ENCODE data around the gene ASTN2. TPM values are rescaled to one million over a fixed set of nuclear protein-coding genes. Genes with fewer than 3 reads are reported as not detected.
A peak's percentile ranks its signal among the peaks of the same experiment; 100 is the strongest.

ASTN2 gene
- total RNA-seq, 4 donors from 2014 or later, result 0.94 to 5.6 (median 3.7) TPM

DNA sequence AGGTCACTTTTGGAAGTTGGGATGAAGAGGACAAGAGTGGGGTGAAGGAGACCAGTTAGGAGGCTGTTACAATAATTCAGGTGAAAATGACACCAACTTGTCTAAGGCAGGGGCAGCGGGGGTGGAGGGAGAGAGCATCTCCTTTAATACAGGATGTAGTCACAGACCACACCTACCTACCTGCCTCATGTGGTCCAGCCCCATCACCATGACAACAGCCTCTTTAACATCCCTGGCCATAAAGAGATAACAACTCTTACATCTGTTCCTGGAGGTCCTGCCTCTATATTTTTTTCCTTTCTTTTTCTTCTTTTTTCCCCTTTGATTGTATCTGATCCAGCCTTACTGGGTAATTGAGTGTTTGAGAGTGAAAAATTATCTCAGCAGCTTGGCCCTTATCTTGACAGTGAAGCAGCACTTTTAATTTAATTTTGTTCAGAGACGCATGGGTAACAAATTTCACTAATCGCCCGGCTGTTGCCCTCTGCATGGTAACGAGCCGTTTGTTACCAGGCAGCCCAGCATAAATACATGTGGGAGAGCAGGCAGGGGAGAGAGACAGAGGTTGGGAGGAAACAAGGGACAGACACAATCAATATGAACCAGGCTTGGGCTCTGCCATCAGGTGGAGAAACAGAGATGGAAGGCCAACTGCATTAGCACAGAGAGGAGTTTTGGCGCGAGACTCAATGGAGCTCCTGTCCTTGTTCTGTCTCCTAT, 338.1 kb downstream of the ASTN2 start:
- TF ChIP-seq, protein P1, sequence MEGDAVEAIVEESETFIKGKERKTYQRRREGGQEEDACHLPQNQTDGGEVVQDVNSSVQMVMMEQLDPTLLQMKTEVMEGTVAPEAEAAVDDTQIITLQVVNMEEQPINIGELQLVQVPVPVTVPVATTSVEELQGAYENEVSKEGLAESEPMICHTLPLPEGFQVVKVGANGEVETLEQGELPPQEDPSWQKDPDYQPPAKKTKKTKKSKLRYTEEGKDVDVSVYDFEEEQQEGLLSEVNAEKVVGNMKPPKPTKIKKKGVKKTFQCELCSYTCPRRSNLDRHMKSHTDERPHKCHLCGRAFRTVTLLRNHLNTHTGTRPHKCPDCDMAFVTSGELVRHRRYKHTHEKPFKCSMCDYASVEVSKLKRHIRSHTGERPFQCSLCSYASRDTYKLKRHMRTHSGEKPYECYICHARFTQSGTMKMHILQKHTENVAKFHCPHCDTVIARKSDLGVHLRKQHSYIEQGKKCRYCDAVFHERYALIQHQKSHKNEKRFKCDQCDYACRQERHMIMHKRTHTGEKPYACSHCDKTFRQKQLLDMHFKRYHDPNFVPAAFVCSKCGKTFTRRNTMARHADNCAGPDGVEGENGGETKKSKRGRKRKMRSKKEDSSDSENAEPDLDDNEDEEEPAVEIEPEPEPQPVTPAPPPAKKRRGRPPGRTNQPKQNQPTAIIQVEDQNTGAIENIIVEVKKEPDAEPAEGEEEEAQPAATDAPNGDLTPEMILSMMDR (IDR thresholded peaks at IDR 0.05), result no peak
- TF ChIP-seq POLR2A (IDR thresholded peaks at IDR 0.05), result no peak

DNA sequence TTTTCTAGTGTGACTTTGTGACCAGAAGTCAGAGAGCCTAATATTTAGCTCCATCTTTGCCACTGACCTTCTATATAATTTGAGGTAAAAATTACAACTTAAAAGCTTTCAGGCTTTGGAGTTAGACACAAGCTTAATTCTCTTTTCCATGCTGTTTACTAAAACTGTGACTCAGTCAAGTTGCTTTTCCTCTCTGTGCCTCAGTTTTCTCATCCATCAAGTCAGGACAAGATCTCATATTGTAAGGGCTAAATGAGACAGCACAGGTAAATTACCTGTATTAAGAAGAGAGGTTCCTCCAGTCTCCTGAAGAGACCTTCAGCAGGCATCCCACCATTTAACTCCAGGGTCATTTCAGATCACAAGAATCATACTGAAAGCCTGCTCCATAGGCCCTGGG, 339.2 kb downstream of the ASTN2 start:
- H3K9me3 ChIP-seq, result no peaks in the 10 kb centered on the region
- TF ChIP-seq POLR2A (IDR thresholded peaks at IDR 0.05), result no peak
- TF ChIP-seq, protein P1 (IDR thresholded peaks at IDR 0.05), result no peak

More for the DNA sequence above, 338.1 kb downstream of the ASTN2 start:
- WGBS, 2 donors, result 79 to 81% methylated on average over 8 of the region's 8 CpGs
- no peak for DNase-seq
- H3K36me3 ChIP-seq, result no peaks in the 10 kb centered on the region
- no peaks in the 10 kb centered on the region for H3K9me3 ChIP-seq
- H3K27ac ChIP-seq, result no peak overlapping the region
- no peaks in the 10 kb centered on the region for H3K27me3 ChIP-seq
- H3K4me3 ChIP-seq (replicated peaks in 1 of 3), result no peak overlapping the region
- H3K4me1 ChIP-seq, result no peaks in the 10 kb centered on the region
- intact Hi-C loops (cut with DNase I), result no loop called here

DNA sequence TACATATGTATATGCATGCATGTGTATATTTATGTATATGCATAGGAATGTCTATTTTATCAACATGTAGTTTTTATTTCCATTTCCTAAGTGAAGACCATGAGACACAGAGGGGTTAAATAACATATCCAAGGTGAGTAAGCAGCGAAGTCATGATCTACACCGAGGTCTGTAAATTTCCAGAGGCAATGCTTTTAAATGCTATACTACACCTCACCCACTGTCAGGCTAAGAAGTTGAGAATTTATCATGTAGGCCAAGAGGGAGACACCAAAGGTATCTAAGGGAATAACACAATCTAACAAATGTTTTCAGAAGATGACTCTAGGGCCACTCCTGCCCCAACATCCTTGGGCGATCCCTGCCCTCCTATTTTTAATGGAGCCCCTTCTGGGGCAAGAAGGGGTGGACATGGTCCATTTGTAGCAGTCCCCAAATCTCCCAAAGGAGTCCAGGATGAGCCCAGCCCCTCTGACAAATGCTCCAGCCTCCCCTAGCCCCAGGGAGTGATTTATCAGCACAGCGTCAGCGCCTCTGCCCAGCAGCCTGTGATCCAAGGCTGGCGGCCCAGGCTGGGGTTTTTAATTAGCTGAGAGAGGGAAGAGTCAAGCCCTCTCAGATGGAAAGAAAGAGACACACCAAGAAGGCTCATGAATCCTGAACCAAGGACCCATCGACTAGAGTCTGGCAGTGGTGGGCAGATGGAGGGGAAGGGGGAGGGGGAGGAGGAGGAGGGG, 339.9 kb downstream of the ASTN2 start:
- no peaks in the 10 kb centered on the region for H3K4me1 ChIP-seq
- no peaks in the 10 kb centered on the region for H3K36me3 ChIP-seq
- no peaks in the 10 kb centered on the region for H3K27me3 ChIP-seq
- no peak overlapping the region for H3K27ac ChIP-seq
- H3K4me3 ChIP-seq (replicated peaks in 1 of 3), result no peak overlapping the region
- DNase-seq, result no peak
- intact Hi-C loops (cut with DNase I), result no loop called here
- 62 to 80% methylated on average over 7 of the region's 7 CpGs for WGBS, 2 donors
- no peak for TF ChIP-seq POLR2A (IDR thresholded peaks at IDR 0.05)
- TF ChIP-seq, protein P1 (IDR thresholded peaks at IDR 0.05), result no peak
- H3K9me3 ChIP-seq, result no peaks in the 10 kb centered on the region

More for the DNA sequence above, 339.2 kb downstream of the ASTN2 start:
- Histone ChIP-seq H3K27ac (no peak overlapping the region), H3K36me3 (no peaks in the 10 kb centered on the region), H3K27me3 (no peaks in the 10 kb centered on the region), H3K4me1 (no peaks in the 10 kb centered on the region), H3K4me3 (replicated peaks in 1 of 3) (no peak overlapping the region)
- intact Hi-C loops (cut with DNase I), result no loop called here
- DNase-seq, result no peak

DNA sequence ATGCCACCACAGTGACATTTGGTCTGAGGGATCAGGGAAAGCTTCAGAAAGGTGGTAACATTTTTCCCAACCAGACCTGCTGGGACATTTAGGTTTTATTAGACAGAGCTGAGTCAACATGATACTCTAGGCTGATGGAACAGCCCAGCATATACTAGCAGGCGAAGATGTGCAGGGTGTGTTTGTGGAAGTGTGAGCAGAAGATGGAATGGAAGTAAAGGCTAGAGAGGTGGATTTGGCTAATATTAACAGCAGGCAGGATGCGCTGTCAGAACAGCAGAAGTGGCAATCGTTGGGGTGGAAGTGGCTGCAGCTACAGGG, 340.6 kb downstream of the ASTN2 start:
- WGBS, 2 donors, result 83 to 89% methylated on average over 3 of the region's 3 CpGs
- intact Hi-C loops (cut with DNase I), result no loop called here

DNA sequence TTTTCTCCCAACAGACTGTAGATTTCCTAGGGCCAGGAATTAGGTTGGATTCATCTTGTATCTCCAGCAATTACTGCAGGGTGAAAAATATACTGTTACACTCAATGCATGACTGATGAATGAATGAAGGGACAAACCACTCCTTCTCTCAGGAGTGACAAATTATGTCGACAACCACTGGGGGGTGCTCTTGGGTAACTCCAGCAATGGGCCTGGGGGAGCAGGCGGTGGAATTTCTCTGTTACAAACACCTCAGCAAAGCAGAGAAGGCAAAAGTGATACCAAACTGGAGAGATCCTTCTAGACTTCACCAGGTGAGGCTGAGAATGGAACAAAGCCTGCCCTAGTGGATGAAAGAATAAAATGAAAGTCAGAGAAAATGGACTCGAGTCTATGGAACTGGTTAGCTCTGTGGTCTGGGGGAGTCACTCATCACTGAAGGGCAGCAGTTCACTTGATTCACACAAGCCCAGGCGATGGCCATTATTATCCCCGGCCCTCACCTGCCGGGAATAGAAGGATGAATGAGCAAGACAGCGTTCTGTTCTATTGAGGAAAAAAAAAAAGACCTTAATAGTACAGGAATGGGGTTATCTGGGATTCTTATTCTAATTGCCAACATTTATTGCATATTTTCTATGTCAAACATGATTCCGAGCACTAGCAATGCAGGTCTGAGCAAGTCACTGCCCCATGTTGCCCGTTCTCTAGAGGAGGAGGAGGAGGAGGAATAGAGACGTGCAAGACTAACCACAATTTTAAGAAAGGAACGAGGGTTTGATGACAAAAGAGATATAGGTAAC, 341.1 kb downstream of the ASTN2 start:
- TF ChIP-seq, protein P1 (IDR thresholded peaks at IDR 0.05), result peak in 4 of 6 experiments; percentile 9 to 52 (median 44)
- no peak for TF ChIP-seq POLR2A (IDR thresholded peaks at IDR 0.05)
- intact Hi-C loops (cut with DNase I), result no loop called here
- WGBS, 2 donors, result 62 to 65% methylated on average over 11 of the region's 11 CpGs
- no peak overlapping the region for H3K4me3 ChIP-seq (replicated peaks in 1 of 3)
- H3K9me3 ChIP-seq, result no peaks in the 10 kb centered on the region
- H3K27ac ChIP-seq, result no peak overlapping the region
- H3K27me3 ChIP-seq, result no peaks in the 10 kb centered on the region
- no peaks in the 10 kb centered on the region for H3K36me3 ChIP-seq
- peak; percentile 20 to 55 for DNase-seq
- no peaks in the 10 kb centered on the region for H3K4me1 ChIP-seq

More for the DNA sequence above, 340.6 kb downstream of the ASTN2 start:
- Histone ChIP-seq H3K4me1 (no peaks in the 10 kb centered on the region), H3K36me3 (no peaks in the 10 kb centered on the region), H3K4me3 (replicated peaks in 1 of 3) (no peak overlapping the region), H3K27ac (no peak overlapping the region), H3K27me3 (no peaks in the 10 kb centered on the region), H3K9me3 (no peaks in the 10 kb centered on the region)
- DNase-seq, result no peak
- TF ChIP-seq POLR2A (IDR thresholded peaks at IDR 0.05), result no peak

Data from thyroid gland (tissue), 4 donors.